Prostate gland (tissue), 2 donors: ENCODE data around the gene SLC4A1AP. TPM values are rescaled to one million over a fixed set of nuclear protein-coding genes. Genes with fewer than 3 reads are reported as not detected.

Source experiments
- DNase-seq: peaks from one replicate; pipeline ENCODE4 v3.0.0-alpha.2; 2019; ENCODE audit warnings: low spot score
- H3K27ac ChIP-seq, 2 donors: fragments of 200-600 bp; sonication (generic); 2 replicates each; pipeline ENCODE4 v1.5.1; 2017 to 2019
- H3K27me3 ChIP-seq: fragments of 200-600 bp; sonication (generic); replicated peaks from 2 replicates; pipeline ENCODE4 v1.5.1; 2019; ENCODE audit not compliant: insufficient read depth
- H3K36me3 ChIP-seq, 2 donors: fragments of 200-600 bp; sonication (generic); 1 replicate in 1 of 2; 2 replicates in 1 of 2; pipeline versions ENCODE4 v1.5.1 to v1.8.1; 2017 to 2019
- H3K4me1 ChIP-seq: fragments of 200-600 bp; sonication (generic); replicated peaks from 2 replicates; pipeline ENCODE4 v1.5.1; 2019
- H3K4me3 ChIP-seq, 2 donors: fragments of 200-600 bp; sonication (generic); 2 replicates each; pipeline ENCODE4 v1.5.1; 2017 to 2019
- H3K9me3 ChIP-seq: fragments of 200-600 bp; sonication (generic); 2 replicates; pipeline ENCODE4 v1.5.1; 2017
- POLR2A ChIP-seq: fragments of 450-650 bp; IDR thresholded peaks from one replicate; pipeline ENCODE4 v1.6.1; 2016; ENCODE audit warnings: antibody characterized with exemption, mild to moderate bottlenecking
- POLR2AphosphoS5 ChIP-seq: sonication (generic); formaldehyde crosslinking; IDR thresholded peaks from one replicate; pipeline ENCODE4 v1.6.1; 2017; ENCODE audit warnings: antibody characterized with exemption
- WGBS: methylation state at CpG from one replicate; pipeline ENCODE4 v1.1.5; 2018; 5-methylcytosine and 5-hydroxymethylcytosine counted together
- intact Hi-C: fragments of 100-400 bp; cut with DNase I; formaldehyde crosslinking; loops from one replicate; pipeline ENCODE4 v1.14.2; 2022
- total RNA-seq, 2 donors: library from RNA; depleted of rRNA; stranded (reverse); fragments of >200 nt; gene quantifications; one replicate each; pipeline ENCODE4 v1.1.0, GENCODE V29; 2016
- TF ChIP-seq, protein P1 (sequence below), 4 experiments: fragments of 200-600 bp in 2 of 4; fragments of 450-650 bp in 2 of 4; sonication (generic) in 2 of 4; IDR thresholded peaks; 1 replicate in 3 of 4; 2 replicates in 1 of 4; pipeline ENCODE4 v1.5.1; 2016 to 2019; ENCODE audit warnings: antibody characterized with exemption in 4 of 4, mild to moderate bottlenecking in 2 of 4, moderate library complexity in 2 of 4

The SLC4A1AP gene
- total RNA-seq, 2 donors from 2014 or later = 19.8 to 37.9 TPM

DNA sequence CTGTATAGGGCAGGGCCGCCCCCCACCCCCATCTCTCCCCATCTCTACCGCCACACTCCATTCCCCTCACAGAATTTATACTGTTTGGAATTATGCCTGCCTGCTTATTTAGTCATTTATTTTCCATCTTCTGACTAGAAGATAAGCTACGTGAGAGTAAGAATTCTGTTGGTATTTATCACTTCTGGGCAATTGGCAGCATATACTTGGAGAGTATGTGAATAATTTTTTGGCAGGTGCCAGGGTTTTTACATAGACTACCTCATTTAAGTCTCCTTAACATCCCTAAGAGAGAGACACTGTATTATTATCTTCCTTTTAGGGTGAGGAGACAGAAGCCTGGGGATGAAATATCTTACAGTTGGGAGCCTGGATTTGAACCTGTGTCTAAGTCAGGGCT is 45.0 kb downstream of the SLC4A1AP start:
- Histone ChIP-seq H3K36me3 (no peaks in the 10 kb centered on the region), H3K27ac (peak overlapping the region; percentile 85 to 89), H3K4me3 (no peak overlapping the region), H3K4me1 (peaks cover 14% of the 10 kb centered on the region), H3K27me3 (no peaks in the 10 kb centered on the region), H3K9me3 (no peaks in the 10 kb centered on the region)
- DNase-seq = no peak
- intact Hi-C loops = loop anchor here (5.0 kb wide), 1 partner anchor 114 kb away; no protein-coding TSS in a partner anchor
- 64% methylated on average over 3 of the region's 3 CpGs for WGBS
- TF ChIP-seq POLR2A (no peak), POLR2AphosphoS5 (no peak)
- TF ChIP-seq, protein P1, sequence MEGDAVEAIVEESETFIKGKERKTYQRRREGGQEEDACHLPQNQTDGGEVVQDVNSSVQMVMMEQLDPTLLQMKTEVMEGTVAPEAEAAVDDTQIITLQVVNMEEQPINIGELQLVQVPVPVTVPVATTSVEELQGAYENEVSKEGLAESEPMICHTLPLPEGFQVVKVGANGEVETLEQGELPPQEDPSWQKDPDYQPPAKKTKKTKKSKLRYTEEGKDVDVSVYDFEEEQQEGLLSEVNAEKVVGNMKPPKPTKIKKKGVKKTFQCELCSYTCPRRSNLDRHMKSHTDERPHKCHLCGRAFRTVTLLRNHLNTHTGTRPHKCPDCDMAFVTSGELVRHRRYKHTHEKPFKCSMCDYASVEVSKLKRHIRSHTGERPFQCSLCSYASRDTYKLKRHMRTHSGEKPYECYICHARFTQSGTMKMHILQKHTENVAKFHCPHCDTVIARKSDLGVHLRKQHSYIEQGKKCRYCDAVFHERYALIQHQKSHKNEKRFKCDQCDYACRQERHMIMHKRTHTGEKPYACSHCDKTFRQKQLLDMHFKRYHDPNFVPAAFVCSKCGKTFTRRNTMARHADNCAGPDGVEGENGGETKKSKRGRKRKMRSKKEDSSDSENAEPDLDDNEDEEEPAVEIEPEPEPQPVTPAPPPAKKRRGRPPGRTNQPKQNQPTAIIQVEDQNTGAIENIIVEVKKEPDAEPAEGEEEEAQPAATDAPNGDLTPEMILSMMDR (IDR thresholded peaks at IDR 0.05) = no peak

DNA sequence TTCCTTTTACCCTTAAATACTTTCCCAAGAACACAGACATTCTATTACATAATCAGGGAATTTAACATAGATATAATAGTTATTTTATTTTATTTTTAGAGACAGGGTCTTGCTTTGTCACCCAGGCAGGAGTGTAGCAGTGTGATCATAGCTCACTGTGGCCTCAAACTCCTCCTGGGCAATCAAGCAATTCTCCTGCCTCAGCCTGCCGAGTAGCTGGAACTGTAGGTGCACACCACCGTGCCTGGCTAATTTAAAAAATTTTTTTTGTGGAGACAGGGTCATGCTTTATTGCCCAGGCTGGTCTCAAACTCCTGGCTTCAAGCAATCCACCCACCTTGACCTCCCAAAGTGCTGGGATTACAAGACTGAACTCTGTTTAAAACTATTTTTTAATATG is 45.6 kb downstream of the SLC4A1AP start:
- DNase-seq = no peak
- H3K4me1 ChIP-seq = peaks cover 14% of the 10 kb centered on the region
- no peaks in the 10 kb centered on the region for H3K36me3 ChIP-seq
- no peaks in the 10 kb centered on the region for H3K9me3 ChIP-seq
- intact Hi-C loops = loop anchor here (5.0 kb wide), 1 partner anchor 113 kb away; no protein-coding TSS in a partner anchor
- peak overlapping the region; percentile 85 to 89 for H3K27ac ChIP-seq
- 46% methylated on average over 2 of the region's 2 CpGs for WGBS
- H3K4me3 ChIP-seq = no peak overlapping the region
- no peaks in the 10 kb centered on the region for H3K27me3 ChIP-seq
- TF ChIP-seq POLR2AphosphoS5 (no peak), POLR2A (no peak)
- TF ChIP-seq, protein P1 (IDR thresholded peaks at IDR 0.05) = no peak

DNA sequence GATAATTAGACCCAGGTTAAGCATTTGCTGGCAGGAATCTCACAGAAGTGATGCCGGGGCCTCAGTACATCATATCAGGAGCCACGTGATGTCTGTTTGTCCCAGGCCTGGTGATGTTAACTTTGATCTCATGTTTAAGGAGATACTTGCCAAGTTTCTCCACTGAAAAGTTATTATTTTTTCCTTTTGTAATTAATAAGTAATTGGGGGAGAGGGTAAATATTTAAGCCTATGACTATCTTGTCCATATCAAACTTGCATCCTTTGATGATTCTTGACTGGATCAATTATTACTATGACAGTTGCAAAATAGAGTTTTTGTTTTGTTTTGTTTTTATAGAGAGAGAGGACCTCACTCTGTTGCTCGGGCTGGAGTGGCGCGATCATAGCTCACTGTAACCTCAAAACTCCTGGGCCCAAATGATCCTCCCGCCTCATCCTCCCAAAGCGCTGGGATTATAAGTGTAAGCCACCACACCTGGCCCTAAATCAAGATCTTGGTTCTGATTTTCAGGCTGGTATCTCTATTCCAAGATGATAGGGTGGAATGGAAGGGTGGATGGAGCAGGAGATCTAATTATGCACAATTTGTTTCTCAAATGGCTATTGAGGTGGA is 46.4 kb downstream of the SLC4A1AP start:
- Histone ChIP-seq H3K27ac (no peak overlapping the region), H3K27me3 (no peaks in the 10 kb centered on the region), H3K4me1 (peaks cover 14% of the 10 kb centered on the region), H3K36me3 (no peaks in the 10 kb centered on the region), H3K9me3 (no peaks in the 10 kb centered on the region), H3K4me3 (no peak overlapping the region)
- 94% methylated on average over 7 of the region's 7 CpGs for WGBS
- TF ChIP-seq POLR2A = no peak
- TF ChIP-seq POLR2AphosphoS5 = no peak
- TF ChIP-seq, protein P1 (IDR thresholded peaks at IDR 0.05) = no peak
- intact Hi-C loops = loop anchor here (5.0 kb wide), 1 partner anchor 112 kb away; no protein-coding TSS in a partner anchor
- no peak for DNase-seq

GRCh38 chr2:27710640-27711430 is 47.1 kb downstream of the SLC4A1AP start:
- DNase-seq = no peak
- no peaks in the 10 kb centered on the region for H3K27me3 ChIP-seq
- peaks cover 12% of the 10 kb centered on the region for H3K4me1 ChIP-seq
- WGBS = 90% methylated on average over 8 of the region's 8 CpGs
- H3K4me3 ChIP-seq = no peak overlapping the region
- intact Hi-C loops = no loop called here
- H3K36me3 ChIP-seq = no peaks in the 10 kb centered on the region
- TF ChIP-seq, protein P1 (IDR thresholded peaks at IDR 0.05) = no peak
- TF ChIP-seq POLR2A (no peak), POLR2AphosphoS5 (no peak)
- no peaks in the 10 kb centered on the region for H3K9me3 ChIP-seq
- H3K27ac ChIP-seq = no peak overlapping the region
